ENCODE data around the gene CGNL1.

DNA sequence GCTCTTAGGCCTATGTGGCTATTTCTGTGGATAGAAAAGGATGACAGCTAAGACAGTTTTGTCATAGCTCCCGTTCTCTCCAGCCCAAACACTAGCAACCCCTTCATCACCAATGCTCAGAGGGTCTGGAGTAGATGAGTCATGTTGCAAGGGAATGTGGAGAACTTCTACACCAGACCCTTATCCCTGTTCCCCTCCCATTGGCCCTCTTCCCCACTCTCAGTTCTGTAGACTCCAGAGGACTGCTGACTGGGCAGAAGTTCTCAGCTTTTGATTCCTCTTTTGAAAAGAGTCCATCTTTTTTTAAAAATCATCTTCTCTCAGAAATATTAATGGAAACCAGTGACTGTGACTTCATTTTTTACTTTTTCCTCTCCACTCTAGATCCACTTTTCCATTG, 213.0 kb downstream of the CGNL1 start:
- TF ChIP-seq, protein P1, sequence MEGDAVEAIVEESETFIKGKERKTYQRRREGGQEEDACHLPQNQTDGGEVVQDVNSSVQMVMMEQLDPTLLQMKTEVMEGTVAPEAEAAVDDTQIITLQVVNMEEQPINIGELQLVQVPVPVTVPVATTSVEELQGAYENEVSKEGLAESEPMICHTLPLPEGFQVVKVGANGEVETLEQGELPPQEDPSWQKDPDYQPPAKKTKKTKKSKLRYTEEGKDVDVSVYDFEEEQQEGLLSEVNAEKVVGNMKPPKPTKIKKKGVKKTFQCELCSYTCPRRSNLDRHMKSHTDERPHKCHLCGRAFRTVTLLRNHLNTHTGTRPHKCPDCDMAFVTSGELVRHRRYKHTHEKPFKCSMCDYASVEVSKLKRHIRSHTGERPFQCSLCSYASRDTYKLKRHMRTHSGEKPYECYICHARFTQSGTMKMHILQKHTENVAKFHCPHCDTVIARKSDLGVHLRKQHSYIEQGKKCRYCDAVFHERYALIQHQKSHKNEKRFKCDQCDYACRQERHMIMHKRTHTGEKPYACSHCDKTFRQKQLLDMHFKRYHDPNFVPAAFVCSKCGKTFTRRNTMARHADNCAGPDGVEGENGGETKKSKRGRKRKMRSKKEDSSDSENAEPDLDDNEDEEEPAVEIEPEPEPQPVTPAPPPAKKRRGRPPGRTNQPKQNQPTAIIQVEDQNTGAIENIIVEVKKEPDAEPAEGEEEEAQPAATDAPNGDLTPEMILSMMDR (IDR thresholded peaks at IDR 0.05): no peak
- no peak for TF ChIP-seq EP300 (IDR thresholded peaks at IDR 0.05)
- no peak for TF ChIP-seq POLR2A (IDR thresholded peaks at IDR 0.05; ENCODE audit: low read depth)
- TF ChIP-seq POLR2AphosphoS5 (IDR thresholded peaks at IDR 0.05): no peak

Data from esophagus muscularis mucosa (tissue), 4 donors.